Gastrocnemius medialis (tissue), 4 donors: ENCODE measurements around the gene PACS2. TPM values are rescaled to one million over a fixed set of nuclear protein-coding genes. Genes with fewer than 3 reads are reported as not detected.

Experiments
- ATAC-seq, 2 donors: fragments of 150-250 bp; one replicate each; pipeline ENCODE4 v1.9.1; 2016
- DNase-seq, 2 donors: peaks; one replicate each; pipeline ENCODE4 v3.0.0-alpha.2; 2019
- H3K27ac ChIP-seq, 4 donors: fragments of 200-600 bp; sonication (generic); 1 replicate in 1 of 4; 2 replicates in 3 of 4; pipeline ENCODE4 v1.5.1; 2016 to 2018; ENCODE audit warnings: mild to moderate bottlenecking in 2 of 4, moderate library complexity in 1 of 4
- H3K27me3 ChIP-seq, 3 donors: fragments of 200-600 bp; sonication (generic) in 2 of 3; 1 replicate in 1 of 3; 2 replicates in 2 of 3; pipeline versions ENCODE4 v1.5.1 to v1.6.0; 2016 to 2019; ENCODE audit warnings: mild to moderate bottlenecking in 1 of 3, moderate library complexity in 1 of 3
- H3K36me3 ChIP-seq, 2 donors: fragments of 200-600 bp; sonication (generic) in 1 of 2; one replicate each; pipeline ENCODE4 v1.5.1; 2017 to 2018
- H3K4me1 ChIP-seq, 2 donors: fragments of 200-600 bp; sonication (generic) in 1 of 2; one replicate each; pipeline ENCODE4 v1.5.1; 2016 to 2017; ENCODE audit warnings: mild to moderate bottlenecking in 2 of 2
- H3K4me3 ChIP-seq, 4 donors: fragments of 200-600 bp; sonication (generic) in 3 of 4; 1 replicate in 1 of 4; 2 replicates in 3 of 4; pipeline ENCODE4 v1.5.1; 2016 to 2019; ENCODE audit warnings: mild to moderate bottlenecking in 2 of 4
- H3K9me3 ChIP-seq, 3 donors: fragments of 200-600 bp; sonication (generic) in 2 of 3; 1 replicate in 1 of 3; 2 replicates in 2 of 3; pipeline ENCODE4 v1.5.1; 2016 to 2019
- POLR2A ChIP-seq, 2 donors: fragments of 450-650 bp; IDR thresholded peaks; one replicate each; pipeline ENCODE4 v1.6.1; 2017; ENCODE audit warnings: antibody characterized with exemption in 2 of 2, mild to moderate bottlenecking in 2 of 2, moderate library complexity in 2 of 2
- in situ Hi-C, 4 donors: fragments of 200-750 bp; cut with MboI; loops; one replicate each; pipeline versions ENCODE4 v1.15.0 to v1.8.0; 2017; ENCODE audit warnings: low sequenced_read_pairs in 4 of 4
- intact Hi-C: fragments of 100-400 bp; cut with DNase I; formaldehyde crosslinking; loops from one replicate; pipeline ENCODE4 v1.15.1; 2023; ENCODE audit warnings: low total_unique reads
- total RNA-seq, 4 donors: library from RNA; depleted of rRNA; stranded (reverse); fragments of >200 nt; gene quantifications; one replicate each; pipeline versions ENCODE4 v1.1.0 to v1.2.3, GENCODE V29; 2016
- TF ChIP-seq, protein P1 (sequence below), 5 experiments: fragments of 450-650 bp in 3 of 5; fragments of 200-600 bp in 2 of 5; sonication (generic) in 2 of 5; IDR thresholded peaks in 4 of 5; conservative IDR thresholded peaks in 1 of 5; 1 replicate in 4 of 5; 2 replicates in 1 of 5; pipeline ENCODE4 v1.5.1; 2016 to 2019; ENCODE audit warnings: antibody characterized with exemption in 5 of 5, mild to moderate bottlenecking in 3 of 5, moderate library complexity in 3 of 5

PACS2 gene
- total RNA-seq, 4 donors from 2014 or later = 81.0 to 115 (median 93.1) TPM

DNA sequence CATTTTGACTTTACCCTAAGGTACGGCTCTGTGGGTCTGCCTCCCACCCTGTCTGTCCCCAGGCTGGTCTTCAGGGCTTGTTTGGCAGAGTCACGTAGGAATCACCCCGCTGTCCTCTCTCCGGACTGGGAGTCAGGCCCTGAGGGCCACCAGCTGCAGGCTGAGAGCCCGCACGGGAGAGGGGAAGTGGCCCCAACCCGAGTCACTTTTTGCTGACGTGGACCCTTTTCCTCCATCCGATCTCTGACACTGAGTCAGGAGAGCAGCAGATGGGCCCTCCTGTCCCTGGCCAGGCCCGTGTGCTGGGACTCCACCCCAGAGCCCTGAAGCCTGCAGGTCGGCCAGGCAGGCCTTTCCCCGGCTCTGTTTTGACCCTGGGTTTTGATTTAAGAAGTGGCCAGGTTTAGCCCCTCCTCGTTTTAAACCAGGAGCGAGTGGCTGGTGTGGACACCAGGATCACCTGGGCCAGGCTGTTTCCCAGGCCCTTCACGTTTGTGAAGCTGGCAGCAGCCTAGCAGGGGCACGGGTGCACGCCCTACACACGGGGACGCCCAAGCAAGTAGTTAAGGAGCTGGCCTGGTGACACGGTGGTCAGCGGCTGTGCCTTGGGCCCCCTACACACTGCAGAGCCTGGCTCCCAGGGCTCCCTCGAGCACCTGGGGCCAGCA is 71.3 kb downstream of the PACS2 start:
- H3K27ac ChIP-seq = no peak overlapping the region
- TF ChIP-seq POLR2A (IDR thresholded peaks at IDR 0.05) = no peak
- TF ChIP-seq, protein P1, sequence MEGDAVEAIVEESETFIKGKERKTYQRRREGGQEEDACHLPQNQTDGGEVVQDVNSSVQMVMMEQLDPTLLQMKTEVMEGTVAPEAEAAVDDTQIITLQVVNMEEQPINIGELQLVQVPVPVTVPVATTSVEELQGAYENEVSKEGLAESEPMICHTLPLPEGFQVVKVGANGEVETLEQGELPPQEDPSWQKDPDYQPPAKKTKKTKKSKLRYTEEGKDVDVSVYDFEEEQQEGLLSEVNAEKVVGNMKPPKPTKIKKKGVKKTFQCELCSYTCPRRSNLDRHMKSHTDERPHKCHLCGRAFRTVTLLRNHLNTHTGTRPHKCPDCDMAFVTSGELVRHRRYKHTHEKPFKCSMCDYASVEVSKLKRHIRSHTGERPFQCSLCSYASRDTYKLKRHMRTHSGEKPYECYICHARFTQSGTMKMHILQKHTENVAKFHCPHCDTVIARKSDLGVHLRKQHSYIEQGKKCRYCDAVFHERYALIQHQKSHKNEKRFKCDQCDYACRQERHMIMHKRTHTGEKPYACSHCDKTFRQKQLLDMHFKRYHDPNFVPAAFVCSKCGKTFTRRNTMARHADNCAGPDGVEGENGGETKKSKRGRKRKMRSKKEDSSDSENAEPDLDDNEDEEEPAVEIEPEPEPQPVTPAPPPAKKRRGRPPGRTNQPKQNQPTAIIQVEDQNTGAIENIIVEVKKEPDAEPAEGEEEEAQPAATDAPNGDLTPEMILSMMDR (IDR thresholded peaks at IDR 0.05 in 4 of 5, conservative IDR thresholded peaks at IDR 0.05 in 1 of 5) = no peak
- DNase-seq (no peak), ATAC-seq (no peak)
- intact Hi-C loops = loop anchor here (2.0 kb wide), 1 partner anchor 21 kb away; no protein-coding TSS in a partner anchor
- peaks cover 0 to 6% of the 10 kb centered on the region in 2 donors for H3K4me1 ChIP-seq
- peaks cover 0 to 34% of the 10 kb centered on the region in 2 donors for H3K36me3 ChIP-seq
- H3K9me3 ChIP-seq = no peaks in the 10 kb centered on the region
- H3K4me3 ChIP-seq = no peak overlapping the region
- no peaks in the 10 kb centered on the region for H3K27me3 ChIP-seq
- in situ Hi-C loops = no loop called here

DNA sequence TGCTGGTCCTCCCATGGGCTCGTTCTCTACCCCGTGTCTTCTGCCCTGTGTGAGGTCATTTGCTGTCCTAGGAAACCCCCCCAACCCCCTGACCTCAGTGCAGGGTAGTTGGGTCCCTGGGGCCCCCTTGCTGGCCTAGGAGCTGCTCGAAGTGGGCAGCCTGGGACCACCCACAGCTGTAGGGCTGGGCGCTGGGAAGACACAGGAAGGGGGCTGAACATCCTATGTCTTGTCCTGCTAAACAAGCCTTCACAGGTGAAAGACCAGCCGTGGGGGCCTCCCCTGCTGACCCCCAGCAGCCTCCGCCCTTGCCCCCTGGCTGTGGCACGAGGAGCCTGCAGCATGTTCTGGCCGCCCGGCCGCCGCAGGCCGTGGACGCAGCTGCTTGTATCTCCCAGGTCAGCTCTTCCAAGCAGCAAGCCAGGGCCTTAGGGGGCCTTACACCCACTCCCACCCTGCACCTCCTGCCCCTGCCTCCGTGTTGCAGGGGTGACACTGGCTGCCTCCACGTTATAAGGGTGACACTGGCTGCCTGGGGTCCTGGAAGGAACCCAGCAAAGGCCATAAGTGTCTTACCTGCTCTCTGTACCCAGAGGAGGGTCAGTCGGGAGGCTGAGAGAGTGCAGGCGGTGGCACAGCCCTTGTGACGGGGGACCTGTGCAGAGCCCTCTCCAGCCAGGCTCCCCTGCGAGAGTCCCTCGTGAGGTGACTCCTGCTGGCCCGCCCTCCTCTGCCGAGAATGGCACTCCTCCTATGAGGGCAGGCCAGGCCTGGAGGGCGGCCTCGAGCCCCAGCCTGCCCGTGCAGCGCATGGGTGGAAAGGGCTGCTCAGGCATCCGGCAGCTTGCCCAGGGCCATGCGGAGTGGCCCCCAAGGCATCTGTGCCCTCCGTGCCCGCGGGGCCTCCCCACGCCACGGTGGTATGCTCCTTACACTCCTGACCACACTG is 72.3 kb downstream of the PACS2 start:
- Histone ChIP-seq H3K9me3 (no peaks in the 10 kb centered on the region), H3K27ac (no peak overlapping the region), H3K27me3 (no peaks in the 10 kb centered on the region), H3K36me3 (peaks cover 0 to 32% of the 10 kb centered on the region in 2 donors), H3K4me3 (no peak overlapping the region), H3K4me1 (peaks cover 0 to 6% of the 10 kb centered on the region in 2 donors)
- intact Hi-C loops = loop anchor here (2.0 kb wide), 1 partner anchor 20 kb away; no protein-coding TSS in a partner anchor
- DNase-seq = no peak
- TF ChIP-seq, protein P1 (IDR thresholded peaks at IDR 0.05 in 4 of 5, conservative IDR thresholded peaks at IDR 0.05 in 1 of 5) = no peak
- TF ChIP-seq POLR2A (IDR thresholded peaks at IDR 0.05) = no peak
- in situ Hi-C loops = no loop called here
- no peak for ATAC-seq

DNA sequence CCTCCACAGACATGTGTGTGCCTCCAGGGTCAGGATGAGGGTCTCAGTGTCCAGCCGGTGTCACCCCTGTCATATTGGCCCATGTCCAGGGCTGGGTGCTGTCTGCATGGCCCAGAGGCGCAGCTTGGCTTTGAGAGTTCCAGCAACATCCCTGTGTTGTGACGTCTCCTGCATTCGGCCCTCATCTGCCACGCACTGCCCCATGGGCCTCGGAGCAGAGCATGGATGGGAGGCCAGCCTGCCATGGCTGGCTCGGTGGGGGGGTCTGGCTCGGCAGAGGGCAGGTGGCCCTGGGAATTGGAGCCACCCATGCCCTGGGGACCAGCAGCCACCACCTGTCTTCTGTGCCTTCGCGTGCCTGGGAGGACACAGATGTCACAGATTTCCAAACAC is 73.0 kb downstream of the PACS2 start:
- Histone ChIP-seq H3K36me3 (peaks cover 0 to 25% of the 10 kb centered on the region in 2 donors), H3K27me3 (no peaks in the 10 kb centered on the region), H3K4me3 (no peak overlapping the region), H3K4me1 (peaks cover 0 to 6% of the 10 kb centered on the region in 2 donors), H3K27ac (no peak overlapping the region), H3K9me3 (no peaks in the 10 kb centered on the region)
- in situ Hi-C loops (no loop called here), intact Hi-C loops (loop anchor here (2.0 kb wide), 1 partner anchor 19 kb away; no protein-coding TSS in a partner anchor)
- no peak for DNase-seq
- TF ChIP-seq POLR2A (IDR thresholded peaks at IDR 0.05) = no peak
- TF ChIP-seq, protein P1 (IDR thresholded peaks at IDR 0.05 in 4 of 5, conservative IDR thresholded peaks at IDR 0.05 in 1 of 5) = no peak
- no peak for ATAC-seq

DNA sequence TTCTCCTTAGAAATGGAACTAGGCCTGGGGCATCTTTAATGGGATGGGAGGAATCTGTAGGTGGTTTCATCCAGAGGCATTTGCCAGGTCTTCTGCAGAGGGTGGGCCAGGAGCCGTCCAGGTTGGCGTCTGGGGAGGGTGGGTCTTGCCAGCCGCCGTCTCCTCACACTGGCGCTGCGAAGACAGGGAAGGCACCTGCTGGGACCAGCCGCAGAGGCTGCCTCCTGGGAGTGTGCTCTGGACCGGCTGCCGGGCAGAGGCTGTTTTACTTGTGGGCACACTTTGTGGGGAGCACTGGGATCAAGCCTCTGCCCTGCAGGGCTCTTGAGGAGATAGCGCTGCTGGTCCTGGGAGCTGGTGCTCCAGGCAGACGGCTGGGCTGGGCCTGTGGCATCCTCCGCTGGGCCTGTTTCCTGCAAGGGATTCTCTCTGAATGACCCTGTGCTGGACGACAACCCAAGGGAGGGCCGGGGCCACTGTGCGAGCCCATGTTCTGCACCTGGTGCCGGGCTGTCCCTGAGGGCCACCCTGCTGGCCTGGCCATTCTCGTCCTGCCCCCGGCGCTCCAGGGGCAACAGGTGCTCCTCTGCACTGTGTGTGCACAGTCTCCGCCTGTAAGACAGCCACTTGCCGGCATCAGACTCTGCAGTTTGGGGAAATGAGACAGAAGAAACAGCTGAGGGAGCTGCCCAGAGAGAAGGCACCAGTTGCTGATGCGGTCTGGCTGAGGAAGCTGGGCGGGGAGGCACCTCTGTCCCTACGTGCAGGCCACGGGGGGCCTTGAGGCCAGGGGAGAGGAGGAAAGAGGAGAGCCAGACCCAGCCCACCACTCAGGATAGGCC is 73.8 kb downstream of the PACS2 start:
- H3K27me3 ChIP-seq = no peaks in the 10 kb centered on the region
- no peak overlapping the region for H3K27ac ChIP-seq
- TF ChIP-seq POLR2A (IDR thresholded peaks at IDR 0.05) = no peak
- TF ChIP-seq, protein P1 (IDR thresholded peaks at IDR 0.05 in 4 of 5, conservative IDR thresholded peaks at IDR 0.05 in 1 of 5) = no peak
- no peak for DNase-seq
- in situ Hi-C loops = no loop called here
- H3K9me3 ChIP-seq = no peaks in the 10 kb centered on the region
- ATAC-seq = no peak
- peaks cover 0 to 23% of the 10 kb centered on the region in 2 donors for H3K36me3 ChIP-seq
- peaks cover 0 to 6% of the 10 kb centered on the region in 2 donors for H3K4me1 ChIP-seq
- H3K4me3 ChIP-seq = no peak overlapping the region
- intact Hi-C loops = no loop called here
